SK-N-SH (cell line): Measurements from ENCODE around the gene SULT6B1. TPM values are rescaled to one million over a fixed set of nuclear protein-coding genes. Genes with fewer than 3 reads are reported as not detected.
A peak's percentile ranks its signal among the peaks of the same experiment; 100 is the strongest.

ENCODE experiments used
- CTCF ChIA-PET: fragments of 300-600, 350-600 bp; formaldehyde crosslinking; extraction: SDS; loops from one replicate; lab custom pipeline; 2021; lab: Yijun Ruan, JAX
- POLR2A ChIA-PET: fragments of 350-600 bp; sonication (Branson Sonifier 250); formaldehyde crosslinking; extraction: SDS; loops from one replicate; lab custom pipeline; 2020; ENCODE audit warnings: antibody characterized with exemption, inconsistent platforms; lab: Yijun Ruan, JAX
- DNase-seq: peaks from one replicate; pipeline ENCODE4 v3.0.0; 2012
- H2AFZ ChIP-seq: fragments of 200-600 bp; sonication (generic); 2 replicates; pipeline ENCODE4 v1.8.1; 2016; ENCODE audit warnings: antibody characterized with exemption, mild to moderate bottlenecking, low read depth
- H3F3A ChIP-seq: fragments of 200-600 bp; sonication (generic); replicated peaks from 2 replicates; pipeline ENCODE3; 2016; ENCODE audit warnings: antibody characterized with exemption, mild to moderate bottlenecking; ENCODE audit not compliant: insufficient read depth
- H3K27ac ChIP-seq, 2 experiments: fragments of 200-500 bp in 1 of 2; fragments of 200-600 bp in 1 of 2; sonication (Bioruptor generic) in 1 of 2; sonication (generic), shearing (Covaris generic) in 1 of 2; 2 replicates each; pipeline versions ENCODE4 v1.5.1 to v1.6.1; 2014 to 2016; ENCODE audit warnings: low read depth in 2 of 2, inconsistent platforms in 1 of 2, low read length in 1 of 2, mild to moderate bottlenecking in 1 of 2, mixed read lengths in 1 of 2
- H3K27me3 ChIP-seq: fragments of 200-600 bp; sonication (generic), shearing (Covaris generic); 2 replicates; pipeline ENCODE4 v1.6.1; 2016; ENCODE audit warnings: mixed run types; ENCODE audit not compliant: insufficient read depth
- H3K36me3 ChIP-seq, 2 experiments: fragments of 200-500 bp in 1 of 2; fragments of 200-600 bp in 1 of 2; sonication (Bioruptor generic) in 1 of 2; sonication (generic) in 1 of 2; replicated peaks in 1 of 2; 2 replicates each; pipeline versions ENCODE3 to v1.5.1; 2014 to 2016; ENCODE audit warnings: low read length in 1 of 2, mild to moderate bottlenecking in 1 of 2; ENCODE audit not compliant: insufficient read depth in 2 of 2, control insufficient read depth in 1 of 2
- H3K4me1 ChIP-seq, 2 experiments: fragments of 200-500 bp in 1 of 2; fragments of 200-600 bp in 1 of 2; sonication (Bioruptor generic) in 1 of 2; sonication (generic), shearing (Covaris generic) in 1 of 2; 2 replicates each; pipeline versions ENCODE4 v1.5.1 to v1.6.1; 2014 to 2016; ENCODE audit warnings: low read depth in 1 of 2, low read length in 1 of 2, mixed run types in 1 of 2; ENCODE audit not compliant: insufficient read depth in 2 of 2, control insufficient read depth in 1 of 2
- H3K4me2 ChIP-seq: fragments of 200-600 bp; sonication (generic), shearing (Covaris generic); 2 replicates; pipeline ENCODE4 v1.6.1; 2017; ENCODE audit warnings: mixed run types
- H3K4me3 ChIP-seq, 2 experiments: fragments of 200-500 bp in 1 of 2; fragments of 200-600 bp in 1 of 2; sonication (Bioruptor generic) in 1 of 2; sonication (generic), shearing (Covaris generic) in 1 of 2; 2 replicates each; pipeline versions ENCODE4 v1.5.1 to v1.8.1; 2014 to 2016; ENCODE audit warnings: low read depth in 2 of 2, inconsistent platforms in 1 of 2, low read length in 1 of 2, mild to moderate bottlenecking in 1 of 2, mixed read lengths in 1 of 2, moderate library complexity in 1 of 2
- H3K79me2 ChIP-seq: fragments of 200-600 bp; sonication (generic); 2 replicates; pipeline ENCODE4 v1.8.1; 2017; ENCODE audit warnings: mild to moderate bottlenecking; ENCODE audit not compliant: insufficient read depth
- H3K9ac ChIP-seq: fragments of 200-600 bp; sonication (generic); 2 replicates; pipeline ENCODE4 v1.6.1; 2017; ENCODE audit warnings: mixed run types
- H3K9me2 ChIP-seq: fragments of 200-600 bp; sonication (generic); 2 replicates; pipeline ENCODE4 v1.6.1; 2017; ENCODE audit warnings: mixed run types
- H3K9me3 ChIP-seq: fragments of 200-600 bp; sonication (generic); 2 replicates; pipeline ENCODE4 v1.6.1; 2017; ENCODE audit warnings: mixed run types, mild to moderate bottlenecking, moderate library complexity
- H4K20me1 ChIP-seq: fragments of 200-600 bp; sonication (generic); 2 replicates; pipeline ENCODE4 v1.6.1; 2017; ENCODE audit warnings: mild to moderate bottlenecking, mixed run types; ENCODE audit not compliant: insufficient read depth
- CHD2 ChIP-seq: fragments of 150-350 bp; IDR thresholded peaks from 2 replicates; pipeline ENCODE4 v1.6.1; 2018; ENCODE audit warnings: low read length; ENCODE audit not compliant: partially characterized antibody
- JUND ChIP-seq: IDR thresholded peaks from 2 replicates; pipeline ENCODE4 v1.4.0; 2012
- POLR2AphosphoS5 ChIP-seq: IDR thresholded peaks from 2 replicates; pipeline ENCODE4 v1.6.1; 2012; ENCODE audit warnings: low read depth, low read length
- RFX5 ChIP-seq: IDR thresholded peaks from 2 replicates; pipeline ENCODE4 v1.6.1; 2012; ENCODE audit warnings: mild to moderate bottlenecking, improper control_type of control experiment, low read length
- TCF12 ChIP-seq: IDR thresholded peaks from 2 replicates; pipeline ENCODE4 v1.4.0; 2012
- WGBS: methylation state at CpG from one replicate; pipeline ENCODE4 v1.1.6; 2017; ENCODE audit warnings: low lambda C conversion rate; 5-methylcytosine and 5-hydroxymethylcytosine counted together
- polyA plus RNA-seq, 3 experiments: library from polyadenylated mRNA; depleted of rRNA; stranded (reverse); fragments of >200 nt; gene quantifications; 2 replicates each; pipeline ENCODE4 v1.2.3, GENCODE V29; 2012
- TF ChIP-seq, protein P1 (sequence below): IDR thresholded peaks from 2 replicates; pipeline ENCODE4 v1.6.1; 2012; ENCODE audit warnings: mild to moderate bottlenecking, low read depth, low read length, moderate library complexity

Gene SULT6B1
- polyA plus RNA-seq, 1 of the 3 experiments (the other 2 are of a cell fraction): not detected

DNA sequence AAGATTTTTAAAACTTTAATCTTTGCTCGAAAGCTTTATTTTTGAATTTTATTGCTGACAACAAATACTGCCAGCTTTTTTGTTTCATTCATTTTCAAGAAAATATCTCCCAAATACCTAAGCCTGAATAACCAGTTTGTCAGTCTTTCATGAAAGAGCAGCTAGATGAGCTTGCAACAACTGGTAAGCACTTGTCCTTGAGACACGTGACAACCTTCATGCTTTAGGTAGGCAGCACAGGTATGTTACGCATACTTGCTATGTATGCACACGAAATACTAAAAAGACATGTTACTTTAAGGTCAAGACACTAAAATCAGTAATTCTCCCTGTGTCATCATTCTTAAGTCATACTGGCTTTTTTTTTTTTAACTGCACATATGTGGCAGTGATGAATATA, 30.6 kb upstream of the SULT6B1 start:
- peaks cover 4% of the 10 kb centered on the region for H3F3A ChIP-seq
- no peaks in the 10 kb centered on the region for H3K9me2 ChIP-seq
- no peak overlapping the region for H2AFZ ChIP-seq
- H3K36me3 ChIP-seq: peaks cover 74% of the 10 kb centered on the region in 2 experiments
- peaks cover 3% of the 10 kb centered on the region; the same call in 1 of the 2 replicates for H4K20me1 ChIP-seq
- peaks cover 0 to 6% of the 10 kb centered on the region in 2 experiments; a peak in 2 of 4 replicates for H3K4me1 ChIP-seq
- no peak overlapping the region for H3K4me3 ChIP-seq
- H3K27me3 ChIP-seq: no peaks in the 10 kb centered on the region
- ChIA-PET CTCF (interaction anchor here (1.1 to 3.5 kb wide), 4 partner anchors 11 to 50 kb away, joined by 3 to 10 read pairs (median 6); no protein-coding TSS in a partner anchor), POLR2A (interaction anchor here (1.1 kb wide), 1 partner anchor 12 kb away, joined by 7 read pairs; the partner anchor contains the start of genes CEBPZ and NDUFAF7)
- peaks cover 27% of the 10 kb centered on the region for H3K79me2 ChIP-seq
- no peaks in the 10 kb centered on the region for H3K9me3 ChIP-seq
- WGBS: 94% methylated on average over 4 of the region's 4 CpGs
- DNase-seq: no peak
- no peak overlapping the region for H3K9ac ChIP-seq
- no peak for TF ChIP-seq CHD2
- TF ChIP-seq JUND: no peak
- no peak for TF ChIP-seq TCF12
- H3K4me2 ChIP-seq: no peak overlapping the region
- H3K27ac ChIP-seq: no peak overlapping the region

DNA sequence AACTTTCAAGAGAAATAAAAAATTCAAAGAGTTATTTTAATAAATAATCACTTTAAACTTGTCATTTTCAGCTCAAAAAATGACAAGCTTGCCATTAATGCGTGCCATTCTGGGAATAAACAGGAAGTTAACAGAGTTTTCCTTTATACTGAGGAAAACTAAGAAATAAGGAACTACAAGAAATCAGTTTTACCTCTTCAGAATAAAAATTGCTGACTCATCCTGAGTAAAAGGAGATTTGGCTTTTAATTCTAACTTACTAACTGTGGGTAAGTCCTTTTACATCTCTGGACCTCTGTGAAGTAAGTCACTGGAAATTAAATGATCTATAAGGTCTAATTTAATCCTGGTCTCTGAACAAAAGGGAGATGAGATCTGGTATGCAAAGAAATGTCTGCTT, 26.8 kb upstream of the SULT6B1 start:
- CTCF ChIA-PET: interaction anchor here (1.2 kb wide), 1 partner anchor 16 kb away, joined by 4 read pairs; the partner anchor contains the start of genes CEBPZ and NDUFAF7
- 91% methylated on average over 1 of the region's 1 CpG for WGBS
- no peak overlapping the region for H3K9ac ChIP-seq

More for the DNA sequence above, 26.8 kb upstream of the SULT6B1 start:
- Histone ChIP-seq H4K20me1 (no peaks in the 10 kb centered on the region), H3K27ac (peak overlapping the region; percentile 5 to 56; a peak in 3 of 4 replicates), H3K4me3 (no peak overlapping the region), H3K9me2 (no peaks in the 10 kb centered on the region), H3K27me3 (no peaks in the 10 kb centered on the region), H3K4me1 (peaks cover 0 to 6% of the 10 kb centered on the region in 2 experiments; a peak in 2 of 4 replicates), H2AFZ (no peak overlapping the region), H3K36me3 (peaks cover 78 to 81% of the 10 kb centered on the region in 2 experiments), H3K9me3 (no peaks in the 10 kb centered on the region), H3K4me2 (no peak overlapping the region), H3F3A (peaks cover 18% of the 10 kb centered on the region), H3K79me2 (peaks cover 13% of the 10 kb centered on the region; the same call in 1 of the 2 replicates)
- POLR2A ChIA-PET: no interaction called here
- no peak for DNase-seq
- TF ChIP-seq, protein P1, sequence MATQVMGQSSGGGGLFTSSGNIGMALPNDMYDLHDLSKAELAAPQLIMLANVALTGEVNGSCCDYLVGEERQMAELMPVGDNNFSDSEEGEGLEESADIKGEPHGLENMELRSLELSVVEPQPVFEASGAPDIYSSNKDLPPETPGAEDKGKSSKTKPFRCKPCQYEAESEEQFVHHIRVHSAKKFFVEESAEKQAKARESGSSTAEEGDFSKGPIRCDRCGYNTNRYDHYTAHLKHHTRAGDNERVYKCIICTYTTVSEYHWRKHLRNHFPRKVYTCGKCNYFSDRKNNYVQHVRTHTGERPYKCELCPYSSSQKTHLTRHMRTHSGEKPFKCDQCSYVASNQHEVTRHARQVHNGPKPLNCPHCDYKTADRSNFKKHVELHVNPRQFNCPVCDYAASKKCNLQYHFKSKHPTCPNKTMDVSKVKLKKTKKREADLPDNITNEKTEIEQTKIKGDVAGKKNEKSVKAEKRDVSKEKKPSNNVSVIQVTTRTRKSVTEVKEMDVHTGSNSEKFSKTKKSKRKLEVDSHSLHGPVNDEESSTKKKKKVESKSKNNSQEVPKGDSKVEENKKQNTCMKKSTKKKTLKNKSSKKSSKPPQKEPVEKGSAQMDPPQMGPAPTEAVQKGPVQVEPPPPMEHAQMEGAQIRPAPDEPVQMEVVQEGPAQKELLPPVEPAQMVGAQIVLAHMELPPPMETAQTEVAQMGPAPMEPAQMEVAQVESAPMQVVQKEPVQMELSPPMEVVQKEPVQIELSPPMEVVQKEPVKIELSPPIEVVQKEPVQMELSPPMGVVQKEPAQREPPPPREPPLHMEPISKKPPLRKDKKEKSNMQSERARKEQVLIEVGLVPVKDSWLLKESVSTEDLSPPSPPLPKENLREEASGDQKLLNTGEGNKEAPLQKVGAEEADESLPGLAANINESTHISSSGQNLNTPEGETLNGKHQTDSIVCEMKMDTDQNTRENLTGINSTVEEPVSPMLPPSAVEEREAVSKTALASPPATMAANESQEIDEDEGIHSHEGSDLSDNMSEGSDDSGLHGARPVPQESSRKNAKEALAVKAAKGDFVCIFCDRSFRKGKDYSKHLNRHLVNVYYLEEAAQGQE: no peak
- TF ChIP-seq RFX5: no peak
- no peak for TF ChIP-seq POLR2AphosphoS5
